ENCODE data around the gene TTYH1.

Gene TTYH1

GRCh38 chr19:54431255-54431838 is 16.1 kb downstream of the TTYH1 start:
- no peaks in the 10 kb centered on the region for H3K36me3 ChIP-seq (ENCODE audit: insufficient read depth, low read length)
- no peak overlapping the region for H3K4me3 ChIP-seq (ENCODE audit: low read length, poor library complexity, severe bottlenecking)
- H3K9me2 ChIP-seq (replicated peaks; ENCODE audit: low read depth, low read length): no peaks in the 10 kb centered on the region
- no peak for TF ChIP-seq EZH2phosphoT487 (IDR thresholded peaks at IDR 0.05; ENCODE audit: borderline replicate concordance)
- TF ChIP-seq, protein P1, sequence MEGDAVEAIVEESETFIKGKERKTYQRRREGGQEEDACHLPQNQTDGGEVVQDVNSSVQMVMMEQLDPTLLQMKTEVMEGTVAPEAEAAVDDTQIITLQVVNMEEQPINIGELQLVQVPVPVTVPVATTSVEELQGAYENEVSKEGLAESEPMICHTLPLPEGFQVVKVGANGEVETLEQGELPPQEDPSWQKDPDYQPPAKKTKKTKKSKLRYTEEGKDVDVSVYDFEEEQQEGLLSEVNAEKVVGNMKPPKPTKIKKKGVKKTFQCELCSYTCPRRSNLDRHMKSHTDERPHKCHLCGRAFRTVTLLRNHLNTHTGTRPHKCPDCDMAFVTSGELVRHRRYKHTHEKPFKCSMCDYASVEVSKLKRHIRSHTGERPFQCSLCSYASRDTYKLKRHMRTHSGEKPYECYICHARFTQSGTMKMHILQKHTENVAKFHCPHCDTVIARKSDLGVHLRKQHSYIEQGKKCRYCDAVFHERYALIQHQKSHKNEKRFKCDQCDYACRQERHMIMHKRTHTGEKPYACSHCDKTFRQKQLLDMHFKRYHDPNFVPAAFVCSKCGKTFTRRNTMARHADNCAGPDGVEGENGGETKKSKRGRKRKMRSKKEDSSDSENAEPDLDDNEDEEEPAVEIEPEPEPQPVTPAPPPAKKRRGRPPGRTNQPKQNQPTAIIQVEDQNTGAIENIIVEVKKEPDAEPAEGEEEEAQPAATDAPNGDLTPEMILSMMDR (conservative IDR thresholded peaks at IDR 0.05; ENCODE audit: low read length): no peak
- H3K27me3 ChIP-seq (ENCODE audit: insufficient read depth, low read length, poor library complexity, severe bottlenecking): no peaks in the 10 kb centered on the region
- H3K9ac ChIP-seq (ENCODE audit: low read depth, low read length, poor library complexity, severe bottlenecking): no peak overlapping the region
- no peaks in the 10 kb centered on the region for H4K20me1 ChIP-seq (ENCODE audit: insufficient read depth, low read length, poor library complexity, severe bottlenecking)
- no peaks in the 10 kb centered on the region for H3F3A ChIP-seq (ENCODE audit: low read depth)
- no peak overlapping the region for H3K4me2 ChIP-seq (ENCODE audit: low read depth, low read length, poor library complexity, severe bottlenecking)
- H2AFZ ChIP-seq (ENCODE audit: low read length): no peak overlapping the region
- H3K9me3 ChIP-seq (ENCODE audit: insufficient read depth, low read depth, low read length): no peaks in the 10 kb centered on the region
- no peaks in the 10 kb centered on the region for H3K4me1 ChIP-seq (ENCODE audit: insufficient read depth, low read length, poor library complexity, severe bottlenecking)
- no peaks in the 10 kb centered on the region for H3K79me2 ChIP-seq (ENCODE audit: insufficient read depth, low read length)

GRCh38 chr19:54432144-54432738 is 17.0 kb downstream of the TTYH1 start:
- H3K9me3 ChIP-seq (ENCODE audit: insufficient read depth, low read depth, low read length): no peaks in the 10 kb centered on the region
- H4K20me1 ChIP-seq (ENCODE audit: insufficient read depth, low read length, poor library complexity, severe bottlenecking): no peaks in the 10 kb centered on the region
- H3K79me2 ChIP-seq (ENCODE audit: insufficient read depth, low read length): no peaks in the 10 kb centered on the region
- no peak overlapping the region for H2AFZ ChIP-seq (ENCODE audit: low read length)
- H3K9me2 ChIP-seq (replicated peaks; ENCODE audit: low read depth, low read length): no peaks in the 10 kb centered on the region
- no peaks in the 10 kb centered on the region for H3K27me3 ChIP-seq (ENCODE audit: insufficient read depth, low read length, poor library complexity, severe bottlenecking)
- no peaks in the 10 kb centered on the region for H3K36me3 ChIP-seq (ENCODE audit: insufficient read depth, low read length)
- no peak overlapping the region for H3K4me3 ChIP-seq (ENCODE audit: low read length, poor library complexity, severe bottlenecking)
- H3K4me2 ChIP-seq (ENCODE audit: low read depth, low read length, poor library complexity, severe bottlenecking): no peak overlapping the region
- TF ChIP-seq, protein P1 (conservative IDR thresholded peaks at IDR 0.05; ENCODE audit: low read length): no peak
- no peak for TF ChIP-seq EZH2phosphoT487 (IDR thresholded peaks at IDR 0.05; ENCODE audit: borderline replicate concordance)
- H3K4me1 ChIP-seq (ENCODE audit: insufficient read depth, low read length, poor library complexity, severe bottlenecking): no peaks in the 10 kb centered on the region
- no peaks in the 10 kb centered on the region for H3F3A ChIP-seq (ENCODE audit: low read depth)
- H3K9ac ChIP-seq (ENCODE audit: low read depth, low read length, poor library complexity, severe bottlenecking): no peak overlapping the region

DNA sequence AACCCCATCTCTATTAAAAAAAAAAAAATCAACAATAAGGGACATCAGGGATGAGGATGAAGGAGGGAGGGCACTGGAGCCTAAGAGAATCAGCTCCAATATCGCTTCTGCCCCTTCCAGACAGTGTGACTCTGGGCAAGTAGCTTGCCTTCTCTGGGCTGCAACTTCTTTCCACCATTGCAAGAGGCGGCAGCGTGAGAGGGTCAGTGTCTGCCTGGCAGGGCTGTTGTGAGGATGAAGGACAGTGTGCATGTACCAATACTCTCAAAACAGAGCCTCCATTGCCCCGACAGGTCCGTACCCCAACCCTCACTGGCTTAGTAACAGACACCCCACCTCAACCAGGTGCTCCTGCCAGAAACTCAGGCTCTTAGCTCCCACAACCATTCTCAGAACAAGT is 18.4 kb downstream of the TTYH1 start:
- TF ChIP-seq, protein P1 (conservative IDR thresholded peaks at IDR 0.05; ENCODE audit: low read length): no peak
- no peak for TF ChIP-seq EZH2phosphoT487 (IDR thresholded peaks at IDR 0.05; ENCODE audit: borderline replicate concordance)
- Histone ChIP-seq H2AFZ (ENCODE audit: low read length) (no peak overlapping the region), H3K27me3 (ENCODE audit: insufficient read depth, low read length, poor library complexity, severe bottlenecking) (no peaks in the 10 kb centered on the region), H3K9ac (ENCODE audit: low read depth, low read length, poor library complexity, severe bottlenecking) (no peak overlapping the region), H3K9me2 (replicated peaks; ENCODE audit: low read depth, low read length) (no peaks in the 10 kb centered on the region), H3K36me3 (ENCODE audit: insufficient read depth, low read length) (no peaks in the 10 kb centered on the region), H4K20me1 (ENCODE audit: insufficient read depth, low read length, poor library complexity, severe bottlenecking) (no peaks in the 10 kb centered on the region), H3K4me1 (ENCODE audit: insufficient read depth, low read length, poor library complexity, severe bottlenecking) (no peaks in the 10 kb centered on the region), H3K79me2 (ENCODE audit: insufficient read depth, low read length) (no peaks in the 10 kb centered on the region), H3F3A (ENCODE audit: low read depth) (no peaks in the 10 kb centered on the region), H3K9me3 (ENCODE audit: insufficient read depth, low read depth, low read length) (no peaks in the 10 kb centered on the region), H3K4me3 (ENCODE audit: low read length, poor library complexity, severe bottlenecking) (no peak overlapping the region), H3K4me2 (ENCODE audit: low read depth, low read length, poor library complexity, severe bottlenecking) (no peak overlapping the region)

Measured in Loucy (cell line).